ENCODE results near the gene TSEN2.
A peak's percentile ranks its signal among the peaks of the same experiment; 100 is the strongest.
"Not testable (repeated sequence)": the region's sequence is repeated elsewhere in the genome, so short reads cannot be mapped to it uniquely, and the experiment has no call there.

Gene TSEN2

DNA sequence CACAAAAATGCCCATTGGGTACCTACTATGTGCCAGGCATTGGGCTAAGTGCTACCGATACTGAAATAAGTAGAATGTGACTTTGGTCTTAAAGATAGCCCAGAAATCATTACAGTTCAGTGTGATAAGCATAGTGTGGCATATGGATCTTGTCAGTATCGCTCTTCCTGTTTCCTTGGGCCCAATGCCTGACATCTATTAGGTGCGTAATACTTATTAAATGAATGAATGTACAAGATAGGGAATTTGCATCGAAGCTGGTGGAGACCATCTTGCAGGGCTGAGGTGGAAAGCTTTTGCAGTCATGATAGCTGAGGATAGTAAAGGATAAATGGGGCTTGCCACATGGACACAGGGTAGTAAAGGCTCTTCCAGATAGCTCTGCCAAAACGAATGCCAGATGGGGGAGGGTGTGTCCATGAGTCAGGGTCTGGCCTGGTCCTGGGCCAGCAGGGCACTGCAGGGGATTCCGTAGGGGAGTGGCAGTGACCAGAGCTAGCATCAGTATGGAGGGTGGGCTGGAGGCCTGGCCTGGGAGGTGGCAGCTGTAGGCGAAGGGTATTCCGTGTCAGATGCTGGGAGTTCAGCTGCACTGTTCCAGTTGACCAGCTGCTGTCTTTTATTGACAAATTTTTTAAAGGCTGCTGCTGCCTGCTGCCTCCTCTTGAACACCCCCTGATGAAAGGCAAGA is 23.5 kb downstream of the TSEN2 start:
- peak; percentile 56 for DNase-seq

DNA sequence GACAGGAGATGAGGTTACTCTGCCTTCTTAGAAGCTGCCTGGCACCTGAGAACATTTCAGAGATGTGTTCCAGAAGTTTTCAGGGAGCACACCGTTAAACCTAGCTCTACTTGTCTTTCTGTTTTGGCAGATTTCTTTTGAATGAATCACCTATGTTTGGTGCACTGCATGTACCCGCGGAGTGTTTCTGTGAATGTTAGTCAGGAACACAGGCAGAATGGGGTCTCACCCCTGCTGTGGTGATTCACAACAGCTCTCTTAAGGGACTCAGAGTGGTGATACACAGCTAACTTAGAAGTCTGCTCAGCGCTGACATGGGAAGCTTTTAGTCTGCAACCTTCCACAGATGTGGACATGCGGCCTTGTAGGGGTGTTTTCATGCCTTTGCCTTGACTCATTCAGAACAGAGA is 24.0 kb downstream of the TSEN2 start:
- no peak for DNase-seq

DNA sequence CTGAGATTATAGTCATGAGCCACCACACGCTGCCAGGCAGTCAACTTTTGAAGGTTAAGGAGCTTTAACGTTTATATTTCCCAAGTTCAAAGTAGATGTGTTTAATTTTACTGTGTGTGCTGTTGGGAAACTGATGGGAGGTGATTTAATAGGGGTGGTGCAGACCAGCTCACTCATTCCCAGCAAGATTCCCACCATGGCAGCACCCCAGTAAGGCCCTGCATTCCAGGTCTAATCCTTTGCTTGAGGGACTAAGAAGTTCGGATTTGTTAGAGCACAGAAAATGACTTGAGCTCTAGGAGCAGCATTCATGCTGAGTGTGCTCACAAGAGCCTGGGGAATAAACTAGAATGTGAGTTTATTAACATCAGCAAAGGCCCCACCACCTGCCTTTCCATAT is 25.2 kb downstream of the TSEN2 start:
- no peak for DNase-seq

GRCh38 chr3:12512534-12513118 is 28.3 kb downstream of the TSEN2 start:
- no peak for DNase-seq

- no peak for DNase-seq
Observed at GRCh38 chr3:12513694-12514446, 29.6 kb downstream of the TSEN2 start.

DNA sequence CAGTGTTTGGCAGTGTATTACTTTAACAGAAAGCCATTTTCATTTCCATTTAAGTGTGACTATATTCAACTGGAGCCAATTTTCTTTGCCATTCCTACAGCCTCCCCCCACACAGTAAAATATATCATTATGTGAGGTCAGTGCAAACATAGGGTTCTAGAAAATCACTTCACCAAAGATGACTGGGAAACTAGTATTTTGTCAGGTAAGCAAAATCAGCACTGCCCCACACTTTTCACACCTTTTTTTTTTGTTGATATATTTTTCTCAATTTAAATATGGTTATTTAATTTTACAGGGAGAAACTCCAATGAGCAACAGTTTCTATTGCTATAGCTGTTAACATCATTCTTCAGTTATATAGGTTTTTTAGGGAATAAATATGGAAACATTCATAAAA is 31.4 kb downstream of the TSEN2 start:
- DNase-seq, result no peak

- no peak for DNase-seq
Observed at GRCh38 chr3:12516873-12517272, 32.6 kb downstream of the TSEN2 start.

GRCh38 chr3:12518261-12519028 is 34.2 kb downstream of the TSEN2 start:
- no peak for DNase-seq

- DNase-seq, result no peak
Observed at GRCh38 chr3:12521010-12521409, 36.7 kb downstream of the TSEN2 start.

DNA sequence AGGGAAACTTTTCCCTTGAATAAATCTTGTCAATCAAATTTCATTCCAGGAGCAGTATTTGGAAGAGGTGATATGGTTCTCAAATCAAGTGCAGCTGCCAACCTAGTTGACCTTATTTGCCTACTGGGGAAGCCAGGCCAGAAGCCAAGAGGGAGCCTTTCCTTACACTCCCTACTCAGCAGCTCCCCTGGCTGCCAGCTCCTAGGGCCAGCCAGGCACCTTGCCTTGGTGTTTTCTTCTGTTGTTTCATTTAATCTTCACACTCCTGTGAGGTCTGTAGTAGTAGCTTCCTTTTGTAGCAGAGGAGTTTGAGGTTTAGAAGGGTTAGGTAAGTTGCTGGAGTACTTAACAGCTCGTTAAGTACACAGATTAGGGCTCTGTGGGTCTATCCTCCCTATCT is 38.4 kb downstream of the TSEN2 start:
- no peak for DNase-seq

DNA sequence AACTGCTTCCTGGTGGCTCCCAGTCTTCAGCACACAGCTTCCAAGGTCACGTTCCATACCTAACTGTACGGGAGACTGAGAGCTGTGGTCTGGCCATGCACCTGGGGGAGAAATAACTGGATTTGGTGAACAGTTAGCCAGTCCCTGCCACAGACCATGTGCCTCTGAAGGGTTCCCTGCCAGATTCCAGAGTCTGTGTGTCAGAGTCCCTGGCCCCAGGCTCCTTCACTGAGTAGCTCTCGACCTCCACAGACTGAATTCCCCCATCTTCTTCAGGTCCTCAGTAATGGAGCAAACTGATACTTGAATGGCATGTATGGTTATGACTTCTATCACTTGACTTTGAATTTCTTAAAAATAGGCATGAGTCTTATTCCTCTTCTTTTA is 43.5 kb downstream of the TSEN2 start:
- no peak for DNase-seq

DNA sequence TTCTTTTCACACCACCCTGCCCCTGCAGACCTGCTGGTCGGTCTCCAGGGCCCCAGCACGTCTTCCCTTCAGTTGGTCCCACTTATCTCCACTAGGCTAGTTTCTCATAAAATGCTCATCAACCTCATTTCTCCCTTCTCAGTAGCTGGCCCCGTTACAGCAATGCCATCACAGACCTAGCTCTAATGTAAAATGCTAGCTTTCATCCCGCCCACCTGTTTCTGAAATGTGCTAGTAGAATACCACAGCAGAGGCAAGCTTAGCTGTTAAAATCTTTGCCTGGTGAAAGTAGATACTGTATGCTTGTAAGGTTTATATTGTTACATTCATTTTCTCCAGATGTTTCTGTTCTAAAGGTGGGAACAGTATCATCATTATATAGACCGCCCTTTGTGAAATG is 47.9 kb downstream of the TSEN2 start:
- DNase-seq, result no peak

DNA sequence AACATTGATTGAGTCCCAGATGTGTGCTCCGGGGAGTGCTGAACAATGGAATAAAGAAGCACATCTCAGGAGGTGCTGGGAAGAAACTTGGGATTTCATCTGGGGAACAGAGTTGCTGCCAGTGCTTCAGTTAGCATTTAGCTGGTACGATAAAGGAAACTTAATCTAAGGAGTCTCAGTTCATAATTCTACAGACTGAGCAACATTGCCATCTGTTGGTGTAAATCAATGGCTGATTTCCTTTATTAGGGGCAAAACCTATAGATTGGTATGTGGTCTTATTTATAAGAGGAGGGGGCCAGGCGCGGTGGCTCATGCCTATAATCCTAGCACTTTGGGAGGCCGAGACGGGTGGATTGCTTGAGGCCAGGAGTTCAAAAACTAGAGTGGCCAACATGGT is 52.1 kb downstream of the TSEN2 start:
- no peak for DNase-seq

DNA sequence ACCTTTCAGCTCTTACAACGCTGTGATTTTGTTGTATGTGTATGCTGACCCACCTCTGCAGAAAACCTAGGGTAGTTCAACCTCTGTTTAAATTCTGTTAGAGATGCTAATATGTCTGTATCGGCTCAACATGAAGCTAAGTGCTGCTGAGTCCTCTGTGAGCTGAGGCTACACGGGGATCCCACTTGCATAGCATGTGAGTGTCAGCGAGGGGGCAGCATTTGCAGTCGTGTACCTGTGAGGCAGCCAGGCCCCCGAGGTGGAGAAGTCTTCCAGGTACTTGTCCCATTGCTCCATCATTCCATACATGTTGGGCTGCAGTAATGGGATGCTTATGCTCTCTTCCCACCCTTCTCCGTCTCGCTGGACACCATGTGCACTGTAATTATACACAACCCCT is 57.3 kb downstream of the TSEN2 start:
- DNase-seq, result no peak

DNA sequence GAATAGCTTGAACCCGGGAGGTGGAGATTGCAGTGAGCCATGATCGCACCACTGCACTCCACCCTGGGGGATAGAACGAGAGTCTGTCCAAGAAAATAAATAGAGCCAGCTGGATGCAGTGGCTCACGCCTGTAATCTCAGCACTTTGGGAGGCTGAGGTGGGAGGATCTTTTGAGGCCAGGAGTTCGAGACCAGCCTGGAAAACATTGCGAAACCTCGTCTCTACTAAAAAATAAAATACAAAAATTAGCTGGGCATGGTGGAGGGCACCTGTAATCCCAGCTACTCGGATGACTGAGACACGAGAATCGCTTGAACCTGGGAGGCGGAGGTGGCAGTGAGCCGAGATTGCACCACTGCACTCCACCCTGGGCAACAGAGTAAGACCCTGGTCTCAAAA is 59.2 kb downstream of the TSEN2 start:
- not testable (repeated sequence) for DNase-seq

DNA sequence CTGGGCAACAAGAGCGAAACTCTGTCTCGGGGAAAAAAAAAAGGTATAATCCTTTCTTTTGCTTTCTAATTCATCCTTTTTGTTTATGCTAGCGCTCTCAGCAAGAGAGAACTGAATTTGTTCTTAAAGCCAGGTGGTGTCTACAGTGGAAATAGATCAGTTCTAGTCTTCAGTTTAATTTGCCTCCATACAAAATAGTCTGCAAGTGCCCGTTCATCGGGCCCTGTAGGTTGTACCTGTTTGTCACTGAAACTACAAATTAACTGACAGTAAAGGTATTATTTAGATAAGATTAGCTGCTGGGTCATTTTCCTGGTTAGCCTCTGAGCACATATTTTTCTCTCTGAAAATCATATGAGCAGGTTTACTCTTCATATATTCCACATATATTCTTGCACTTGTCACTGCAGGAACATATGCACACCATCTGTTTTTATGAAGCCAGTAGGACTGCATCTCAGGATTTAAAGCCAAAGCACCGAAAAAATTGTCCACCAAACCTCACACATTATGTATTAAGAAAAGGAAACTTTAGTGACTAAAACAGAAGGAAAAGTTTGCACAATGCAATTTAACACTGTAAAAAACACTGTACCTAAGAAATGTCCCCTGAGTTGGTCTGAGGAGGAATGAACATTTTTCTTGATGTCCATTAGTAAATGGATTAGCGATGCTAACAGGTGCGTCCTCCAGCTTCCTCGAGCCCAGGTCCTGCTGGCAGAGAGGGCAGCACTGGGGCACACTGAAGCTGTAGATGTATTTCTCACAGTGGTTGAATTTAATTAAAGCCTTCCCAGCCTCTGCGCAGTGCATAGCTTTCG is 60.6 kb downstream of the TSEN2 start:
- DNase-seq, result no peak

DNA sequence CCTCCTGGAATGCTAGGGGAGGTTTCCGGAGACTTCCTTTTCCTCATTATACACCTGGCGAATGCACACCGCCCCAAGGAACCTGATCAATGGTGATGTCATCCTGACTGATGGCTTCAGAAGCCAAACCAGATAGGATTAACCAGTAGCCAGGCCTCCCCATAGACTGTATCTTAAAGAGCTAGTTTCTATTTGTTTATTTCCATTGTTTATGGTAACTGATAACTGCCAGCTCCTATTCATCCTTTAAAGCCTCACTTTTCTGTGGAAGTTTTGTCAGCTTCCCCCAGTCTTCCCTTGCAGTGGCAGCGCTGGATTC is 61.2 kb downstream of the TSEN2 start, which contains the start of gene MKRN2OS:
MKRN2OS (minus strand) TSS at position 27 of the 319 bp plus-strand sequence. CDS start 35 bp downstream, outside the sequence.
- no peak for DNase-seq

- no peak for DNase-seq
Observed at GRCh38 chr3:12549971-12550760, 65.9 kb downstream of the TSEN2 start.

- DNase-seq, result peak; percentile 63
Observed at GRCh38 chr3:12553921-12554391, 69.7 kb downstream of the TSEN2 start.

- no peak for DNase-seq
Observed at GRCh38 chr3:12556314-12556689, 72.0 kb downstream of the TSEN2 start.

DNA sequence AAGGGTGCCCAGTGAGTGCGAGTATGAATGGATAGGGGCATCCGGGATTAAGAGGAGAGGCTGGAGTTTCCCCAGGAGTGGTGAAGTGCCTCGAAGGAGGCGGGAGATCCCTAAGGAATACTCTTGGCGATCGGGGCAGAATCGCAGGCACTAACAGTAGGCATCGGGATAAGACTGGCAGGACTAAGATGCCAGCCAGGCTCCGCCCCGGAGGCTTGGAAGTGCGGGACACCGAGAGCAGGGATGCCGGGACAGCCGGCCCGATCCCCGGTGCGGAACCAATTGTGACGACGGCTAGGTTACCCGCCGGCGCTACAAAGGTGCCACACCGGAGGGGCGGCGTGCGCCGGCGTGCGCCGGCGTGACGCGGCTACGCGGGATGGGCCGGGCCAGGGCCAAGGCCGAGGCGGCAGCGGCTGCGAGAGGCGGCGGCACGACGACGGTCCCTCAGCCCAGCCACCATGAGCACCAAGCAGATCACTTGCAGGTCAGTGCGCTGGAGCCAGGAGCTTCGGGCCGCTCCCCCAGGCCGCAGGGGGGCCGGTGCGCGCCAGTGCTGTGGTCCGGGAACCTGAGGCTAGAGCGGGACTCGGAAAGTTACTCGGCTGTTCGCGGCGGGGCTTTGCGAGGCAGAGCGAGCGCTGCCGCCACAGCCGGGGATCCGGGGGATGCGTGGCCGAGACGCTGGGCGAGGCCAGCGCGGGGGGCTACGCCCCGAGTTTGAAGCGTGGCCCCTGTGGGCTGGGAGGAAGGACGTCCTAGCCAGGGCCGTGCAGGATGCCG is 72.6 kb downstream of the TSEN2 start, which contains the start of gene MKRN2:
MKRN2 (plus strand) TSS at position 398 of the 783 bp plus-strand sequence; CDS start at position 462, 64 bp downstream.
- peak; percentile 93 for DNase-seq

Measured in right forelimb (tissue), 1 donor.